HPDE6-E6E7 (cell line): ENCODE measurements around the gene RPS19.

Source experiments
- DNase-seq: peaks from one replicate; pipeline ENCODE4 v3.0.0; 2011; ENCODE audit warnings: missing footprints; ENCODE audit errors: extremely low spot score

Gene RPS19

GRCh38 chr19:41879080-41879479 is 19.0 kb downstream of the RPS19 start:
- DNase-seq = no peak

DNA sequence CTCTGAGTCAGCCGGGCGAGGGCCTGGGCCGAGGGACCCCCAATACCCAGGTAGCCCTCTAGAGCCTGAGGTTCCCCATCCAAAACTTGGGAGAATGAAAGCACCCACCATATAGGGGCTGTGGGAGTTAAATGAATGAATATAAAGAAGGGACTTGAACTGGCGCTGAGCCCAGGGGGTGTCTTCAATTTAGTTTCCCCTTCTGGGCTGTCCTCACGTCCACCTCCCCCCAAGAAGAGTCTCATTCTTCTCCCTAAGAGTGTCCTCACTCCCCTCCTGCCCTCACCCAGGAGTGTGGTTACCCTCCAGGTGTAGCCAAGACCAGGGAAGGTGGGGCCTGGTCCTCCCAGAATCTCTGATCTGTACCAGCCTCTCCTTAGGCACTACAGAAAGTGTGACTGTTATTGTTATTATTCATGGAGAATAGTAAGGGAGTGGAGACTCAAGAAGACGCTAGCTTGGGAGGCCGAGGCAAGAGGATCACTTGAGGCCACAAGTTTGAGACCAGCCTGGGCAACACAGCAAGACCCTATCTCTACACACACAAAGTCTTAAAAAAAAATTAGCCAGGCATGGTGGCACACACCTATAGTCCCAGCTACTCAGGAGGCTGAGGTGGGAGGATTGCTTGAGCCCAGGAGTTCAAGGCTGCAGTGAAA is 19.7 kb downstream of the RPS19 start:
- DNase-seq = no peak

DNA sequence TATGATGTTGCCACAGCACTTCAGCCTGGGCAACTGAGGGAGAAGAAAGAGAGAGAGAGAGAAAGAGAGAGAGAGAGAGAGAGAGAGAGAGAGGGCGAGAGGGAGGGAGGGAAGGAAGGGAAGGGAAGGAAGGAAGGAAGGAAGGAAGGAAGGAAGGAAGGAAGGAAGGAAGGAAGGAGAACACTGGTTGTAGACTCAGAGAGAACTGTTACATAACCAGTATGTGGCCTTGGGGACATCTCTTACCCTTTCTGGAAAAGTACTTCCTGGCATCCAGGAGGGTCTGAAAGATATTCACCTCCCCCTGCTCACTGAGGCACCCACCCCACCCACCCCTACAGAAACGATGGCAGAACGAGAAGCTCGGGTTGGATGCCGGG is 20.3 kb downstream of the RPS19 start:
- no peak for DNase-seq

DNA sequence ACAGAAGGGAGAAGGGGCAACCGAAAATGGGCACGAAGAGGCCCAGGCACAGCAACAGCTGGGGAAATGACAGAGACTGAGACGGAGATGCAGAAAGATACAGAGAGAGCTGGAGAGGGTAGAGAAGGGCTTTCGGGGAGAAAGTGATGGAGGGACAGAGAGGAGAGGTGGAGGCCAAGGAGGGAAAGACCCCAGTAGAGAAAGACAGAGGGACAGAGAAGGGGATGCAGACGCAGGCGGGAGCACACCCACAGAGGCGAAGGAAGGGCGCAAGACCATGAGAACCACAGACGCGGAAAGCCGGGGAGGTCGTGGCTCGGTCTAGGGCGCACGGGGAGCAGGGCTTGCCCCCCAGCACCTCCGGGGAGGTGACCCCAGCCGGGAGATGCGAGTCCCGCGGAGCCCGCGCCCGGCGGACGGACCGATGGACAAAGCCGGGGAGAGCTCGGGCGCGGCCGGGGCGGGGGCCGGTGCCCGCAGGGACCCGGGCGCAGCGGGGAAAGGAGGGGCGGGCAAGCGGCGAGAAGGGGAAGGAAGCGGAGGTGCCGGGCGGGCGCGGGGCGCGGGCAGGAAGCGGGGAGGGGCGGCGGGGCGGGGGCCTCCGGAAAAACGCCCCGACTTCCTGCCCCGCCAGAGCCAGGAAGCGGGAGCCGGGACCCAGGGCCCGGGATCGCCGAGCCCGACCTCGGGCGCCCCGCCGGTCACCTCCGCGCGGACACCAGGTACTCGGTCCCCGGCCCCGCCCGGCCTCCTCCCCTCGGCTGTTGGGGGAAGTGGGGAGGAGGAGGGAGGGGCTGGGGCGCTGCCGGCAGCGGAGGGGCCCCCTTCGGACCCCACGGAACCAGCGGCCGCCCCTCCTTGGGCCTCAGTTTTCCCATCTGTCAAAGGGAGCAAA is 22.8 kb downstream of the RPS19 start, which contains the start of gene ARHGEF1:
Gene ARHGEF1, plus strand, starts transcription at position 617 of the 895 bp plus-strand sequence. CDS start 4,899 bp downstream, outside the sequence.
- DNase-seq = no peak

DNA sequence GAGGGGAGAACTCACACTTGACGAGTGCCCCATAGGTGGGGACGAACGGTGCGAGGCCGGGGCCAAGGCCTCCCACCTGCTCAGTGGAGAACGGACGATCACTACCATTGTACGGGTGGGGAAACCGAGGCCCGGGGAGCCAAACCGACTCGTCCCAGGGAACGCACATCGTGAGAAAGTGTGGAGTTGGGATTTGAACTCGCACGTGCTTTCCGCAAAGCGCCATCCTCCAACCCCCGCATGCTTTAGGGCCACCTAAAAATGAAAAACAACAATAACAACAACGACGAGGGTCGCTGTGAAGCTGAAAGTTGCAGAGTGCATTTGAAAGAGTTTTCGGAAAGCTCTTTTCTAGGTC is 23.4 kb downstream of the RPS19 start:
- no peak for DNase-seq

DNA sequence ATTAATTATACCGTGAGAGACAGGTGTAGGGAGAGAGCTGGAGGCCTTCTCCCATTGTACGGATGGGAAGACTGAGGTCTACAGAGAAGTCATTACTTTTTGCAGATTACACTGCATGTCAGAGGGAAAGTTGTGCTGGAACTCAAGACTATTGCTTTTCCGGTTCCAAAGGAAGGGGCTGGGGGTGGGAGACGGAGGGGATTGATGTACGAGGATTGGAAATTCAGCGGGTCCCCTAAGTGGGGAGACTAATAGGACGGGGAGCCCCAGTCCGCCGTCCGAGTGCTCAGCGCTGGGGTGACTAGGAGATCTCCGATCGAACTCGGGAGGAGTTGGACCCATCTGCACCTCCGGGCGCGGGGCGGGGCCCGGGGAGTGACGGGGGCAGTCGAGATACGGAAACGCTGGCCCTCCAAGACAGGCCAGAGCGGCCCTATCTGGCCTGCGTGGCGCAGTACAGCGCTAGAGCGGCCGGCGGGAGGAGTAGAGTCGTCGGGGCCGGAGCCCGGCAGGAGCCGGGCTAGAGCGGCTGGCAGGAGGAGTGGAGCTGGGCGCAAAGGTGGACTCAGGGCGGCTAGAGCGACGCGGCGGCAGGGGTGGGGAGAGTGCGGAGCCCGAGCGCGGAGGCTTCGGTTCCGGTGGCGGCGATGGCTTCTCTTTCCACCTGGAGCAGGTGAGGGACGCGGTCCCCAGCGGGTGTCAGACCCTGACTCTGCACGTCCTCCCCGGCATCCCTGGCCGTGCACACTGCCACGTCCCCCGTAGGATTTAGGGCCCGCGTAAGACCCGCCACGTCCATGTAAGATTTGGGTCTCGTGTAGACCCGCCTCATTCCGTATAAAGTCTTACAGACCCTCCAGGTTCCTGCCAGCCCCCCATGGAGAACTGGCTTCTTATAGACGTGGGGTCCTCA is 24.0 kb downstream of the RPS19 start:
- DNase-seq = peak; percentile 96

- no peak for DNase-seq
Observed at GRCh38 chr19:41886761-41887710, 27.0 kb downstream of the RPS19 start.

DNA sequence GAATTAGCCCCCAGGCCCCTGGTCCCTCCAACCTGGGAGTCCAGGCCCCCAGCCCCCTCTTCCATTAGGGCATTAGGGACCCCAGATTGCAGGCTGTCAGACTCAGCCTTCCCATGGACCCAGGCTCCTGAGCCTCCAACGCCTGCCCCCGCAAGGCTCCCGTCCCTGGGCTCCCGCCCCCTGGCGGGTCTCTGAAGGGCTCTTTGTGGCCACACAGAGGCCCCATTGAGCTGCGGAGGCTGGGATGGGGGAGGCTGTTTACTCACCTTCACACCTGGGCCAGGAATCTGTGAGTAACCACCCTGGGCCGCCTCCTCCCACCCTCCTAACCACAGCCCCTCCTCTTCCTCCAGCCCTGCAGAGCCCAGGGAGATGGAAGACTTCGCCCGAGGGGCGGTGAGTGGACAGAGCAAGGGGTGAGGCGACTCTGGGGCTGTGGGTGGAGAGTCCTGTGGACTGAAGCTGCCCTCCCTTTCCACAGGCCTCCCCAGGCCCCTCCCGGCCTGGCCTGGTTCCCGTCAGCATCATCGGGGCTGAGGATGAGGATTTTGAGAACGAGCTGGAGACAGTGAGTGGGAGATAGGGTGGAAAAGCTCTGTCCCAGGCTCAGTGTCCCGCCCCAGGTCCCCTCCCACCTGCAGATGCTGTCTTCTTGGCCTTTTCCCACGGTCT is 27.8 kb downstream of the RPS19 start:
- peak; percentile 95 for DNase-seq

DNA sequence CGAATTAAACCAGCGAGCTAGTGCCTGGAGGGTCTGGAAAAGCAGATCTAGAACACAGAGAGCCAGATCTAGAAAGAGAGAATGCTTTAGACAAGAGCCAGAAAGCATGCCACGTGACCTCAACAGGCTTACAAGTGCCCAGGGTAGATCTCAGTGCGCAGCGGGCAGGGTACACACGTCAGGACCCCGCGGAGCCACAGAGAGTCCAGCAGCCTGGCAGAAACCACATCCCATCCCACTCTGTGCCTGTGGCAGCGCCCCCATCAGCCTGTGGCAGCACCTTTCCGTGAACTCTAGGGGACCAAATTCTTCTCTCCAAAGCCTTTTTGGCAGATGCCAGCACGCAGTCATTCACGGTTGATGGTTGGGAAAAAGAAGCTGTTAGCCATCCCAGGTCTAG is 28.9 kb downstream of the RPS19 start:
- no peak for DNase-seq

DNA sequence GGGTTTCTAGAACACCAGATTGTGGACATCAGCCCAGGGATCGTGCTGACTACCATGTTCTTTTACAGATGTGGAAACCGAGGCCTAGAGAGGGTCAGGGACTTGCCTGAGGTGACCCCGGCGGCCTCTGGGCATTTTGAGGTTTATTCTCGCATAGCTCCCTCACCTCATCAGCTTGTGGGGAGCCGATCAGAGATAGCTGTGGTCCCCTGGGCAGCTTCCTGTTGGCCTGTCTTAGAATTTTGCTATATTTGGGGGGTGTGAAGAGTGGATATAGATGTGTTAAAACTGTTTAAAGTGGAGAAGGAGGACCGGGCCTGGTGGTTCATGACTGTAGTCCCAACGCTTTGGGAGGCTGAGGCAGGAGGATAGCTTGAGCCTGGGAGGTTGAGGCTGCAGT is 29.8 kb downstream of the RPS19 start:
- no peak for DNase-seq

DNA sequence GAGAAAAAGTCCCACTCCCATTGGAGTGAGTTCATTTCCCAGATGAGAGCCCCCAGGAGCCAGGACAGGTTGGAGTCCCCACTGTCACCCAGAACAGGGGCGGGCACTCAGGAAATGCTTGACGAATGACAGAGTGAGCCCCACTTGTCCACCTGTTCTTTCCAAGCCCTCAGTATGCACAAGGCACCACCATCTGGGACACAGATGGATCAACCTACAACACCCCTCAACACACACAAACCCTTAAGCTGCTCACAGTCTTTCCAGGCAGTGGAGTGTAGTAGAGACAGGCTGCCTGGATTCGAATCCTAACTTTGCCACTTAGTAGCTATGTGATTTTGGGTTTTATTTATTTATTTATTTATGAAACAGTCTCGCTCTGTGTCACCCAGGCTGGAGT is 30.9 kb downstream of the RPS19 start:
- DNase-seq = no peak

GRCh38 chr19:41892173-41892902 is 32.3 kb downstream of the RPS19 start:
- DNase-seq = no peak

- DNase-seq = no peak
Observed at GRCh38 chr19:41893899-41894298, 33.8 kb downstream of the RPS19 start.

GRCh38 chr19:41894350-41894749 is 34.3 kb downstream of the RPS19 start:
- DNase-seq = no peak

GRCh38 chr19:41895745-41896580 is 35.9 kb downstream of the RPS19 start:
- DNase-seq = no peak

GRCh38 chr19:41896581-41896942 is 36.5 kb downstream of the RPS19 start:
- no peak for DNase-seq

DNA sequence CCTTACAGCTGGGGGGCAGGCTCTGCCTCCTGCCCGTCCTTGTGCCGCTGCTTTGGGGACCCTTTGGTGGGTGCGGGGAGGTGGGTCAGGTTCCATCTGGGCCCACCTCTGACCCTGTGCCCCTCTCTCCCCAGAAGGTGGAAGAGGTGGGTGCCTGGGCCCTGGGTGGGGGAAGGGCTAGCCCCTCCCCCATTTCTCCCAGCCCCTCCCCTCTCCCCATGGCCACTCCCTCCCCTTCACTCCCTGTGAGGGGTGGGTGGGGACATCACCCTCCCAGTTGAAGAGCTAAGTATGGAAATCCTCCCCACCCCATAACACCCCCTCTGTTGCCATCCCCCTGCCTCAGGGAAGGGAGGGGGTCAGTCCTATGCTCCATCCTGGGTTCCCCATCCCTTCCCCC is 37.1 kb downstream of the RPS19 start:
- no peak for DNase-seq

DNA sequence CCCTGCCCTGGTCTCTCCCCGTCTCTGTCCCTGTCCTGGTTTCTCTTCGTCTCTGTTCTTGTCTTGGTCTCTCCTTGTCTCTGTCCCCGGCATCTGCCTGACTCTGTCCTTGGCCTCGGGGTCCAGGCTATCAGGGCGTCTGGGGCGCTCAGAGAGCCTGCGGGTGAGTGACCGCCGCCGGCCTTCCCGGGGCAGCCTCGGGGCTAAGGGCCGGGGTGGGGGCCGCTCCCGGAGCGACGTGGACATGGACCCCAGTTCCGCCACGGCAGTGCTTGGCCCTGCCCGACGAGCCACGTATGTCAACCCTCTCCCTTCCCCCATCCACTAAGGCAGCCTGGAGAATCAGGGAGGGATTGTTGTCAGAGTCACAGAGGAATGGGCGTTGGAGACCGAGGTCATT is 37.8 kb downstream of the RPS19 start:
- DNase-seq = no peak

- no peak for DNase-seq
Observed at GRCh38 chr19:41898235-41898634, 38.2 kb downstream of the RPS19 start.
